Stimulated activated naive CD8-positive, alpha-beta T cell treated with anti-CD3 and anti-CD28 coated beads, Interleukin-15, amount 100 ng/mL, for 72 hours (primary cell): ENCODE results near the gene DHCR7.

ENCODE experiments used
- ATAC-seq: fragments of 150-1000 bp; cut with Tn5 transposase; 2 replicates; pipeline ENCODE4 v1.10.0; 2021; ENCODE audit warnings: mild to moderate bottlenecking, moderate library complexity
- DNase-seq, 2 donors: peaks; one replicate each; pipeline ENCODE4 v3.0.0; 2021 to 2022
- H3K27ac Mint-ChIP-seq, 2 donors: one replicate each; pipeline ENCODE4 v1.8.0; 2022; ENCODE audit warnings: mild to moderate bottlenecking in 2 of 2, mixed read lengths in 2 of 2, moderate library complexity in 2 of 2
- H3K27me3 Mint-ChIP-seq: one replicate; pipeline ENCODE4 v1.8.0; 2022; ENCODE audit warnings: mixed read lengths
- H3K4me1 Mint-ChIP-seq: one replicate; pipeline ENCODE4 v1.8.0; 2022; ENCODE audit warnings: mild to moderate bottlenecking, mixed read lengths
- H3K4me3 Mint-ChIP-seq, 2 donors: one replicate each; pipeline ENCODE4 v1.8.0; 2022; ENCODE audit warnings: mild to moderate bottlenecking in 2 of 2, mixed read lengths in 2 of 2, moderate library complexity in 1 of 2
- H3K9me3 Mint-ChIP-seq, 2 donors: one replicate each; pipeline ENCODE4 v1.8.0; 2022; ENCODE audit warnings: mixed read lengths in 2 of 2

Gene DHCR7

DNA sequence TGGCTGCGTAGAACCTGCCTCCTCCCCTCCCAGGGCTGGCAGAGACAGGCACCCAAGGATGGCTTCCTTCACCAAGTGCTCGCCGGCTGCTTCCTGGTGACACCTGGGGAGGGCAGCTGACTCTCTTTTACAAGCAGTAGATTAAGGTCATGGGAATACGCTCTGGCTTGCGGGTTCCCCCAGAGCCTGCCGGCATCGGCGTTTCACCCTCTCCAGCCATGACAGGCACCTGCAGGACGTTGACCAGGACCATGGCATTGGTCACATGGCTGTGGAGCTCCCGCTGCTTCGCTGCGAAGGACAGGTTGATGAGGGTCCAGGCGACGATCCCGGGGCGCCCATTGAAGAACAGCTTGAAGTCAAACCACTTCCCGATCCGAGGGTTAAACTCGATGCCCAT lies 9.5 kb downstream of the DHCR7 start:
- H3K4me1 Mint-ChIP-seq, result no peaks in the 10 kb centered on the region
- no peak for ATAC-seq
- DNase-seq, result no peak
- no peak overlapping the region for H3K27ac Mint-ChIP-seq
- no peaks in the 10 kb centered on the region for H3K9me3 Mint-ChIP-seq
- no peak overlapping the region for H3K4me3 Mint-ChIP-seq
- no peaks in the 10 kb centered on the region for H3K27me3 Mint-ChIP-seq

DNA sequence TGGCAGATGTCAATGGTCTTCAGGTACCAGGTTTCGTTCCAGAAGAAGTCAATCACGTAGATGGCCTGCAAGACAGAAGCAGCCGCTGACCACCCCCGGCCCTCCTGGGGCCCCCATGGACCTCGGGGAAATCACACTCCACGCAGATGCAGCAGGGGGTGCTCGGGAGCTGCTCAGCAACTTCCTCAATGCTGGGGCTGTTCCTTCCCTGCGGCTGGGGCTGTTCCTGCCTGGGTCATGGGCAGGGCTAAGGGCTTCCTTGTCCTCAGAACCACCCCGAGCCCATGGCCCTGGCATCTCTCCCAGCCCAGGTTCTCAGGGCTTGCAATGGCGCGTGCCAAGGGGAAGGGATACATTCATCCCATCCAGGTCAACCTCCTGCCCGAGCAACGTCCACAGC lies 10.3 kb downstream of the DHCR7 start:
- Mint-ChIP-seq H3K4me3 (no peak overlapping the region), H3K9me3 (no peaks in the 10 kb centered on the region), H3K27me3 (no peaks in the 10 kb centered on the region), H3K27ac (peak overlapping the region in 1 of 2 donors; percentile 56), H3K4me1 (no peaks in the 10 kb centered on the region)
- DNase-seq (no peak), ATAC-seq (no peak)

DNA sequence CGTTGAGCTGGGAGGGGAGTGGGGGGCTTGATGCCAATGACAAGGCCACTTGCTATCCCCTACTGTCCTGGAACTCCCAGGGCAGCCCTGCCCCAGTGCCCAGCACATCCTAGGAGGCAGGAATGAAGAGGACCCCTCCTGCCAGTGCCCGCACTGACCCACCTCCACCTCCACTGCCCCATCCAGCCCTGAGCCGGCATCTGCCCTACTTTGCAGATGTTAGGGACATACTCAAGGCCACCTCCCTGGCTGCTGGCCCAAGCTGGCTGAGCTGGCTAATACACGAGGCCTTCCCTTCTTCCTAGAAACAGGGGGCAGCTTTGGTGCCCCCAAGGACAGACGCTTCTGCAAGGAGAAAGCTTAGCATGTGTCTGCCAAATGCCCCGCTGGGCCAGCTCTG lies 10.8 kb downstream of the DHCR7 start:
- H3K4me3 Mint-ChIP-seq, result no peak overlapping the region
- DNase-seq (no peak), ATAC-seq (no peak)
- peak overlapping the region in 1 of 2 donors; percentile 56 for H3K27ac Mint-ChIP-seq
- no peaks in the 10 kb centered on the region for H3K27me3 Mint-ChIP-seq
- H3K4me1 Mint-ChIP-seq, result no peaks in the 10 kb centered on the region
- no peaks in the 10 kb centered on the region for H3K9me3 Mint-ChIP-seq

DNA sequence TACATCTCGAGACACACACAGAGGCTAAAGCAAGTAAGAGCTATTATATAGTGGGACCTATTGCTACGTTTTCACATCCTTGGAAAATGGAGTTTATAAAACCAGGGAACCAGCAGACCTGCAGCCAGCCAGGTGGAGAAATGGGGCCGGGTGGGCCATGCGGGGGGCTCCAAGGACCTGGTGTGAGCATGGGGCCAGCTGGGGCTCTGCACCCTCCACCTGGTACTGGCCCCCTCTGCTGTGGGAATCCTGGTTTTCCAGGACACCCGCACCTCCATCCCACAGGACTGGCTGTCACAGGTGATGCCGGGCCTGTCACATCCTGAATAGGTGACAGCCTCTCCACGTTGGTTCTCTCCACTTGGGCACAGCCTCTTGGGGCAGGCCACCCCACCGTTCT lies 11.3 kb downstream of the DHCR7 start:
- H3K9me3 Mint-ChIP-seq, result no peaks in the 10 kb centered on the region
- H3K27ac Mint-ChIP-seq, result no peak overlapping the region
- DNase-seq, result no peak
- no peak for ATAC-seq
- no peak overlapping the region for H3K4me3 Mint-ChIP-seq
- H3K4me1 Mint-ChIP-seq, result no peaks in the 10 kb centered on the region
- no peaks in the 10 kb centered on the region for H3K27me3 Mint-ChIP-seq

DNA sequence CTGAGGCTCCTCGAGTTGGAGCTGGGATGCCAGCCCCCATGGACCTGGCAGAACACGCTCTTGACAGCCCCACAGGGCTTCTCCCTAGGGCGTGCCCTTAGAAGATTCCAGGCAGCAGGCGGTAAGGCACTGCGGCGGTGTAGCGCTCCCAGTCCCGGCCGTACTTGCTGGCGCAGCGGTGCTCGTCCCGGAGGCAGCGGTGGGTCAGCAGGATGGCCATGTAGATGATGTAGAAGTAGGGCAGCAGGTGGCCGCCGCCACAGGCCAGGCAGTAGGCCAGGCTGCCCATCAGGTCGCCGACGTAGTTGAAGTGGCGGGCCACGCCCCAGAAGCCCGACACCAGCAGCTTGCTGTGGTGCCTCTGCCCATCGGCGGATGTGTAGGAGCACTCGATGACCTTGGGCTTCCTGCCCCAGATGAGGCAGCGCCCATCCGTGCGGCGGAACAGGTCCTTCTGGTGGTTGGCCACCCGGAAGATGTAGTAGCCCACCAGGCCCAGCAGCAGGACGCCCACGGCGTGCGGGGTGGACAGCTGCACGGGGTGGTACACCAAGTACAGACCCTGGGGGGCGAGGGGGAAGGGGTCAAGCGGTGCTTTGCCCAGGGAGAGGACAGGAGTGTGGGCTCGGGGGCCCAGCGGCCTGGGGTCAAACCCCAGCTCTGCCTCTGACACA lies 12.8 kb downstream of the DHCR7 start:
- DNase-seq (no peak), ATAC-seq (no peak)
- H3K27me3 Mint-ChIP-seq, result no peaks in the 10 kb centered on the region
- no peaks in the 10 kb centered on the region for H3K9me3 Mint-ChIP-seq
- H3K4me1 Mint-ChIP-seq, result no peaks in the 10 kb centered on the region
- no peak overlapping the region for H3K4me3 Mint-ChIP-seq
- no peak overlapping the region for H3K27ac Mint-ChIP-seq

DNA sequence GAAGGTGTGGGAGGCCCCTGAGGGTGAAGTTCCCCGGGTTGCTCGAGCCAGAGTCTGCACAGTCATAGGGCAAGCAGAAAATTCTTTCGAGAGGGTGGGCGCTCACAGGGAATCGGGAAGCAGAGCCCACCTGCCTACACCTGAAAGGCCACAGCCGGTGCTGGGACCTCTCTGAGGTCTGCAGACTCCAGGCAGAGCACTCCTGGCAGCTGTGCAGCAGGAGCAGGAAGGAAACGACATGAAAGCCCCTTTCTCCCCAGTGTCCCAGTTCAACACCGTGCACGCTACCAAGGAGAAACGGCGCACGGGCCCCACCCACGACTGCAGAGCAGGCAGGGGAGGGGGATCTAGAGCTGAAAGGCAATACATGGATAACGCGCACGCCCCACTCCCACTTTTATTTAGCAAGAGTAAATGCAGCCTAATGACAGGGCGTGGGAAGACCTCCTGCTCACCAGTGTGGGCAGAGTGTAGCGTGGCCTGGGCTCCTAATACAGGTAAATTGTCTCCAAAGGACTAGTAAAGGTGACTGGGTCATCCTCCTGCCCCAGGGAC lies 13.5 kb downstream of the DHCR7 start:
- H3K4me1 Mint-ChIP-seq, result no peaks in the 10 kb centered on the region
- no peak for ATAC-seq

DNA sequence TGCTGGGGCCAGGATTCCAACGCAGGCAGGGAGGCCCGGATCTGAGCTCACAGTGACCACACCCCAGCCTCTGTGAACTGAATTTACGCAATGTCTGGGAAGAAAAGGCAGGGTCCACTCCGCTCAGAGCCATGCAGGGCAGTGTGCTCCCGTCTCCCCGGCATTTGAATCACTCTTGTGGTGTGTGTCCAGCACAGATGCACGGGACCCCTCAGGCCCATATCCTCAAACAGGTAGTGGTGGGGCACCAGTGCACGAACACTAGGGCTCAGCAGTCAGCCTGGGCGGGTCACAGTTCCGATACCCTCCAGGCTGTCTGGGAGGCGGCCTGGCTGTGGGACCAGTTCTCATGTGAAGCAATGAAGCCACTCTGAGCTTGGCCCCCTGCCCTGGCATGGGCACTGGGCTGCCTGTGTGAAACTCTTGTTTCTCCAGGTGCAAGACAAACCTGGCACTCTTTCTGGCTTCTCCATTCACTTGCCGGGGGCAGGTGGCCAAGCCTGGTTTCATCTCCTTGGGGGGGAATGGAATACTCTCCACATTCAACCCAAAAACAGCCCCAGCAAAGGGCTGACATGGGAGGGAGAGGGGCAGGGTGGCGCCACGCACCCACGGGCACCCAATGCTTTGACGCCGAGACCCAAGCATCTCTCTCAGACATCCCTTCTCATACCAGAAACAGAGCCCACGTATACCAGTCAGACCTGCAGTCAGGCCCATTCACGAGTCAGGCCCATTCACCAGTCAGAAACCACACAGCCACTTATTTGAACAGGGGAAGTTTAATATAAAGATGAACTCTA lies 14.3 kb downstream of the DHCR7 start:
- DNase-seq (no peak), ATAC-seq (no peak)
- no peaks in the 10 kb centered on the region for H3K9me3 Mint-ChIP-seq
- H3K4me1 Mint-ChIP-seq, result no peaks in the 10 kb centered on the region
- H3K27me3 Mint-ChIP-seq, result no peaks in the 10 kb centered on the region
- no peak overlapping the region for H3K4me3 Mint-ChIP-seq
- H3K27ac Mint-ChIP-seq, result no peak overlapping the region

More for the DNA sequence above, 13.5 kb downstream of the DHCR7 start:
- H3K27ac Mint-ChIP-seq, result no peak overlapping the region
- H3K4me3 Mint-ChIP-seq, result no peak overlapping the region
- DNase-seq, result no peak
- no peaks in the 10 kb centered on the region for H3K27me3 Mint-ChIP-seq
- H3K9me3 Mint-ChIP-seq, result no peaks in the 10 kb centered on the region

DNA sequence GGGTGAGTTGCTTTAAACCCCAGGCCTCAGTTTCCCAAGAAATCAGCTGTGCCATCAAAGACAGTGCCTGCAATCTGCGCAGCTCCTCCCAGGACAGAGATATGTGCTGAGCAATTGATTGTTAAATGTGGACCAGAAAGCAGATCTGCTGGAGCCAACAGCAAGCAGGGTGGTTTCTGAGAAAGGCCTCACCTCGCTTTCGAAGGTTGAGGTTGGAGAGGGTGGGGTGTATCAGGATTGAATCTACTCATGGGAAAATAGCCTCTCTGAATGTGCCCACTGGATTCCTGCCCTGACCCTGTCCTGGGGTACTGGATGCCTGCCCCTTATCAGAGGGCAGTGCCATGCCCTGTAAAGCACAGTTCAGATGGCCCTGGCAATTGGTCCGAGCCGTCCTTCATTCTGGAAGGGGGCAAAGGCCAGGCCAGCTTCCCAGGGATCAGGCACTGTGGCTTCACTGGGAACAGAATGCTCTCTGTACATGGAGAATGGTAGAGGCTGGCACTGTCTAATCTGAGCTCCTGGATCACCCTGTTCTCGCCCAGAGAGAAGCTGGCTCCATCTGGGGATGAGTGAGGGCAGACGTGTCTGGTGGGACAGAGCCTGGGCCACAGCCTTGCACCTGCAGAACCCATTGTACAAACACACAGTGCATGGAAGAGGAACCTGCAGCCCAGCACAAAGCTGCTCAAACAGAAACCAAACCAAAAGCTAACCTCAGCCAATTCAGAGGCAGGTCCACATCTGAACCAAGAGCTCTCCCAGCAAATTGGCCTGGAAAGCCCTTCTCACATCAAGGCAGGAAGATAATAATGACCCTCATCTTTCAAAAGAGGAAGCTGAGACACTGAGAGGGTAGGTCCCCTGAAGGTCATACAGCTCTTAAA lies 15.2 kb downstream of the DHCR7 start:
- Mint-ChIP-seq H3K27me3 (no peaks in the 10 kb centered on the region), H3K4me1 (no peaks in the 10 kb centered on the region), H3K9me3 (no peaks in the 10 kb centered on the region), H3K27ac (no peak overlapping the region), H3K4me3 (no peak overlapping the region)
- ATAC-seq, result no peak
- DNase-seq, result no peak

DNA sequence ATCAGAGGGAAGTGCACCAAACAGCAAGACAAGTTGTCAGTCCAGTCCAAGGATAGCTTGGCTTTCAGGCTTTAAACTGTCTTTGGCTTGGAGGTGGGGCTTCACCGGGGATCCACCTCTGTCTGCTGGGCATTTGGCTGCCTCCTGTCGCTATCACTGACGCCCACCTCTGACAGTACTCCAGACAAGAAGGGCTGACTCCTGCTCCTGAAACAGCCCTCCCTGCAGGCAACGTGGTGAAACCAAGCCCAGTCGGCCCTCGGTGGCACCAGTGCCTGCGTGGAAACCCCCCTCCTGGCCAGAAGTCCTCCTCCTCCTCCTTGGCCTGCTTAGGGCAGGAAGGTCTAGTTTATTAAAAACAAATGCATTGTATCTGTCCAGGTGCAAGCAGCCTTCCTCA lies 16.9 kb downstream of the DHCR7 start:
- Mint-ChIP-seq H3K4me3 (no peak overlapping the region), H3K4me1 (peaks cover 7% of the 10 kb centered on the region), H3K27me3 (no peaks in the 10 kb centered on the region), H3K9me3 (no peaks in the 10 kb centered on the region), H3K27ac (peak overlapping the region in 1 of 2 donors; percentile 57)
- DNase-seq, result no peak
- ATAC-seq, result no peak

DNA sequence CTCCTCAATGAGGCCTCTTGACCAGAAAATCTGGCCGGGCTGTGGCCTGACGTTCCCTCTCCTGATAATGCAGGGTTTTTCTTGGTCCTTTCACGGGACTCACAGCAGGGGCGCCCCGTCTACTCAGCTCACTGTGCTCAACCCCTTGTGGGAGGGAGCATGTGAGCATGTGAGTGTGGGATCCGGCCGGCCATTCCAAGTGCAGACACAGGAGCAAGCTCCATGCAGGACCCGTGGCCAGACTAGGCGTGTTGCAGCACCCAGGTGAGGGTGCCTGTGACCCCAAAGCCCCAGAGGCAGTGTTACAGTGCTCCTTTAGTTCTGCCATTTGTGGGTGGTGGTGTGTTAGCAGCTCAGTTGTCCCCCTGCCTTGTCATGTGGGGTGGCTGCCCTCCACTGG lies 18.0 kb downstream of the DHCR7 start:
- no peak overlapping the region for H3K4me3 Mint-ChIP-seq
- H3K9me3 Mint-ChIP-seq, result no peaks in the 10 kb centered on the region
- no peak for ATAC-seq
- no peaks in the 10 kb centered on the region for H3K27me3 Mint-ChIP-seq
- H3K4me1 Mint-ChIP-seq, result peaks cover 16% of the 10 kb centered on the region
- H3K27ac Mint-ChIP-seq, result peak overlapping the region in 1 of 2 donors; percentile 19
- DNase-seq, result no peak

DNA sequence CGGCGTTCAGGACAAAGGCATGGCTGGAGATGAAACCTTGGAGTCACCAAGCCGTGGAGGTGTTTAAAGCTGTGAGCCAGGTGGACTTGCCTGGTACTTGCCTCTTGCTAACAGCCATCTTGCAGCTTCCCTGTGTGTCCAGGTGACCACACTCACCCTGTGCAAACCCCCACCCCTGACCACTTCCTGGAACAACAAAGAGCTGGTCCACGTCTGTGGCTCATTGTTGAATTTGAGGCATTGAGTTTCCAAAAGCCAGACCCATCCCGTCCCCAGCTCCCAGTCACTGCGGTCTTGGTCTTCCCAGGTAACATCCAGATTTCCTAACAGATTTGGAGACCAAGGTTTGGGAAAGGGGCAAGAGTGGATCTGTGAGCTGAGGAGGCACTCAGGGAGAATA lies 18.5 kb downstream of the DHCR7 start:
- H3K27ac Mint-ChIP-seq, result no peak overlapping the region
- ATAC-seq (no peak), DNase-seq (no peak)
- no peaks in the 10 kb centered on the region for H3K9me3 Mint-ChIP-seq
- no peak overlapping the region for H3K4me3 Mint-ChIP-seq
- peaks cover 16% of the 10 kb centered on the region for H3K4me1 Mint-ChIP-seq
- no peaks in the 10 kb centered on the region for H3K27me3 Mint-ChIP-seq

DNA sequence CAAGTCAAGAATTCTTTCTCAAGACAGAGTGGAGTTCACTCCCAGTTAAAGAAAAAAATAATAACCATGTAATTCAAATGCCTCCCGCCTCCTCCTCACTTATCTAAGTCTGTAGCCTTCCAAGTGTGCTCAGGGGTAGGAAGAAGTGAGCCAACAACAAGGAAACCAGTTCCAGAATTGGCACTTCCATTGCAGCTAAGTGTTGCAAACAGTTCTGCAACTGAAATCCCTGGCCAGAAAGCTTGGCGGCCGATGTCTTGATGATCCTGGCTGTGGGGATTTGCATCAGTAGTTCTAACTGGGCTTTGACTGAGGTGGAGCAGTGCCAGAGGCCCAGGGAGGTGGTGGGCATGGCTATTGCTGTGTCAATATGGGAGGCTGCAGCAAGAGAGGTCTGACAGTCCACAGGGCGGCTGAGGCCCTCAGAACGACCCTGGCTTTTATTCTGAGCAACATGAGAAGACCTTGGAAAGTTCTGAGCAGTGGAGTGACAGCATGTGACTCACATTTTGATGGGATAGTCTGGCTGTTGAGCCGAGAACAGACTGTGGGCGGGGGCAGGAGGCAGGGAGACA lies 19.2 kb downstream of the DHCR7 start:
- no peak for DNase-seq
- Mint-ChIP-seq H3K9me3 (no peaks in the 10 kb centered on the region), H3K27ac (no peak overlapping the region), H3K4me3 (no peak overlapping the region), H3K4me1 (peaks cover 16% of the 10 kb centered on the region), H3K27me3 (no peaks in the 10 kb centered on the region)
- ATAC-seq, result no peak

DNA sequence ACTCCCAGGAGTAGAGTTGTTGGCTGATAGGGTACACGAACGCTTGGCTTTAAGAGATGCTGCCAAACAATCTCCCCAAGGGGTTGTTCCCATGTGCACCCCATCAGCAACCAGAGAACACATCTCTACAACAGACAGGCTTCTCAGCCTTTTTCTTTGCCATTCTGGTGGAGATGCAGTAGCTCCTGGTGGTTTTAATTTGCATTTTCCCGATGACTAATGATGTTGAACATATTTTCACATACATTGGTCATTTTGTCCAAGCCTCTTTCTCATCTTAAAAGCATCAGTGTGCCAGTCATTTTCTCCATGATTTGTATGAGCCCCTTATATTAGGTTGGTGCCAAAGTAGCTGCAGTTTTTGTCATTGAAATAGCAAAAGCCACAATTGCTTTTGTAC lies 21.8 kb downstream of the DHCR7 start:
- H3K9me3 Mint-ChIP-seq, result no peaks in the 10 kb centered on the region
- H3K4me1 Mint-ChIP-seq, result peaks cover 16% of the 10 kb centered on the region
- no peak for DNase-seq
- ATAC-seq, result no peak
- H3K27ac Mint-ChIP-seq, result peak overlapping the region in 1 of 2 donors; percentile 54
- H3K27me3 Mint-ChIP-seq, result no peaks in the 10 kb centered on the region
- H3K4me3 Mint-ChIP-seq, result no peak overlapping the region

DNA sequence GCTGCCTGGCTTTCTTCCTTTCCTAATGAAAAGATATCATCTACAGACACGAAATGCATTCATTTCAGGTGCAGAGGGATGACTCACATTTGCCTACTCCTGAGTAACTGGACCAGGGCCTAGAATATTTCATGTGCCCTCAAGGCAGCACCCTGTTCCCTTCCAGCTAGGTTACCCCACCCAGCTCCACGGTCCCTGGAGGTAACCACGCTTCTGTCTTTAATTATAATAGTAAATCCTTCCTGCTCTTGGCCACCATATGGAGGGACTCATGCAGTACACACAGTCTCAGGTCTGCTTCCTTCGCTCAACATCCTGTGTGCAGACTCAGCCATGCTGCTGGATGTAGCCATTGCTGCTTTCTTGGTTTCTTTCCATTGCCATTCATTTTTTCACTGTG lies 22.3 kb downstream of the DHCR7 start:
- DNase-seq (no peak), ATAC-seq (no peak)
- Mint-ChIP-seq H3K4me1 (peaks cover 16% of the 10 kb centered on the region), H3K27ac (no peak overlapping the region), H3K27me3 (no peaks in the 10 kb centered on the region), H3K4me3 (no peak overlapping the region), H3K9me3 (no peaks in the 10 kb centered on the region)

DNA sequence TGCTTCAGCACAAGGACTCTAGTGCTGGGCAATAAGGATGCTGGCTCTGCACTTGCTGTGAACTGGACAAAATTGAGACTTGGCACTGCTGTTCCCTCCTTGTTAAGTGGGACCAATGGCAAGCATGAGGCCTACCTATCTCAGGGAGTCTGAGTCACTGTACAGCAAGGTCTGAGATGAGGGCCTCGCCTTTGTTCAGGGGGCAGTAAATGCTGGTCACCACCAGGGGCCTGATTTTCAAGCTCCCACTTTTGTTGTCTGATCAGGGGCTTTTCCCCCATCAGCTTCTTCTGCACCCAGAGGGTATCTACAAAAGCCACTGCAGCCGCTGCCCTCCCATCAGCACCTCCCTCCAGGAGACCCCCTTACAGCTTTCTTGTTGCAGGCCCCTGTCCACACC lies 22.8 kb downstream of the DHCR7 start:
- no peak overlapping the region for H3K27ac Mint-ChIP-seq
- ATAC-seq, result no peak

More for the DNA sequence above, 22.8 kb downstream of the DHCR7 start:
- Mint-ChIP-seq H3K9me3 (no peaks in the 10 kb centered on the region), H3K4me3 (no peak overlapping the region), H3K27me3 (no peaks in the 10 kb centered on the region), H3K4me1 (peaks cover 16% of the 10 kb centered on the region)
- no peak for DNase-seq
